Keratinocyte (primary cell): Measurements from ENCODE around the gene SLC17A2.

Experiments used
- EZH2 ChIP-seq: IDR thresholded peaks from one replicate; pipeline ENCODE4 v1.6.1; 2012; ENCODE audit warnings: inconsistent platforms, mild to moderate bottlenecking, low read length, moderate library complexity
- TF ChIP-seq, protein P1 (sequence below), 3 experiments: IDR thresholded peaks in 1 of 3; conservative IDR thresholded peaks in 1 of 3; optimal IDR thresholded peaks in 1 of 3; 2 replicates in 2 of 3; 3 replicates in 1 of 3; pipeline versions ENCODE3 to v1.5.1; 2011; ENCODE audit warnings: low read length in 3 of 3, mild to moderate bottlenecking in 3 of 3, moderate library complexity in 2 of 3, control low read depth in 1 of 3, inconsistent platforms in 1 of 3; ENCODE audit not compliant: insufficient read depth in 2 of 3; ENCODE audit errors: extremely low read depth in 1 of 3

DNA sequence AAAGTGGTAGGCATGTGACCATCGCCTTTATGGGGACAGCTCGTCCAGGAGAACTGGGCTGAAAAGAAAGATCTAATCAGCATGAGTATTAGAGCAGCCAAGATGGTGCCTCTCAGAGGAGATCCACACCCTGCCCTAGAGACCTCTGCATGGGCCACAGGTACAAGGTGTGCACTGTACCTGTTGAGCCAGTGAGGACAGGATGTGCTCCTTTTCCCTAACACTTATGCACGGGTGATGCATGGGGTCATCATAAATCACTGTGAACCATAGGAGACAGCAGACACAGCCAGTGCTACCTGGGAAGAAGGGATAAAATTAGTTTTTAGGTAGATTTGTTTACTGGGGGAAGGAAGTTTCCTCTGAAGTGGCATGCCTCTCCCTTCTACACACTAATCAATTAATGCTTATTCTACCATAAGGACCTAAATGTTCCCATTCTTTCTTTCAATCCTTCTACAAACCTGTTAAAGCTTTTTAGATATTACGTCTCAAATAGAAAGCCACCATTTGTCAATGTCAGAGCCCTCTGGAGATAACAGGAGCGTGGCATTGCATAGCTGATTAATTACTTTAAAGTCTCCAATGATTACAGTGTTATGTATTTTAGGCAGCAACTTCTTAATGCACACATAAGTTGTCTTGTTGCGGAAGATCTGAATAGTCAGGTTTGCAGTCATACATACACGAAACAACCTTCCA, 13.6 kb downstream of the SLC17A2 start:
- TF ChIP-seq, protein P1, sequence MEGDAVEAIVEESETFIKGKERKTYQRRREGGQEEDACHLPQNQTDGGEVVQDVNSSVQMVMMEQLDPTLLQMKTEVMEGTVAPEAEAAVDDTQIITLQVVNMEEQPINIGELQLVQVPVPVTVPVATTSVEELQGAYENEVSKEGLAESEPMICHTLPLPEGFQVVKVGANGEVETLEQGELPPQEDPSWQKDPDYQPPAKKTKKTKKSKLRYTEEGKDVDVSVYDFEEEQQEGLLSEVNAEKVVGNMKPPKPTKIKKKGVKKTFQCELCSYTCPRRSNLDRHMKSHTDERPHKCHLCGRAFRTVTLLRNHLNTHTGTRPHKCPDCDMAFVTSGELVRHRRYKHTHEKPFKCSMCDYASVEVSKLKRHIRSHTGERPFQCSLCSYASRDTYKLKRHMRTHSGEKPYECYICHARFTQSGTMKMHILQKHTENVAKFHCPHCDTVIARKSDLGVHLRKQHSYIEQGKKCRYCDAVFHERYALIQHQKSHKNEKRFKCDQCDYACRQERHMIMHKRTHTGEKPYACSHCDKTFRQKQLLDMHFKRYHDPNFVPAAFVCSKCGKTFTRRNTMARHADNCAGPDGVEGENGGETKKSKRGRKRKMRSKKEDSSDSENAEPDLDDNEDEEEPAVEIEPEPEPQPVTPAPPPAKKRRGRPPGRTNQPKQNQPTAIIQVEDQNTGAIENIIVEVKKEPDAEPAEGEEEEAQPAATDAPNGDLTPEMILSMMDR (optimal IDR thresholded peaks at IDR 0.05 in 1 of 3, IDR thresholded peaks at IDR 0.05 in 1 of 3, conservative IDR thresholded peaks at IDR 0.05 in 1 of 3; ENCODE audit: extremely low read depth in 1 of 3, insufficient read depth in 2 of 3, low read length in 3 of 3), result no peak
- no peak for TF ChIP-seq EZH2
